DLD1 (cell line): Measurements from ENCODE around the gene ALK.

Experiments used
- in situ Hi-C: cut with HindIII; loops from 2 replicates; pipeline ENCODE4 v1.10.0; 2017; ENCODE audit warnings: low sequenced_read_pairs

The ALK gene

DNA sequence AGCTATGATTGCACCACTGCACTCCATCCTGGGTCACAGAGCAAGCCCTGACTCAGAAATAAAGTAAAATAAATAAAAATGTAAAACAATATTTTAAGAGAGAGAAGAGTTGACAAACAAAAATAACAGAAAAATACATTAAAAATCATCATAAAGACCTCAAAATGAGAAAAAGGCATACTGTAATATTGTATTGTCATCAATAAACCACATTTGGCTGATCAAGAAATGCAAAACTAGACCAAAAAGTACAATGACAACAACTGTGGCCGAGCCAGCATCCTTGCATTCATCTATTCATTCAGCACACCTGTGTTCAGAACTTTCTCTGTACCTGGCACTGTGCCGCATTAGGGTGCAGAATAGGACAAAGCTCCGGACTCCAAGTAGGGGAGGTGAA is 121.8 kb downstream of the ALK start:
- in situ Hi-C loops, result no loop called here

DNA sequence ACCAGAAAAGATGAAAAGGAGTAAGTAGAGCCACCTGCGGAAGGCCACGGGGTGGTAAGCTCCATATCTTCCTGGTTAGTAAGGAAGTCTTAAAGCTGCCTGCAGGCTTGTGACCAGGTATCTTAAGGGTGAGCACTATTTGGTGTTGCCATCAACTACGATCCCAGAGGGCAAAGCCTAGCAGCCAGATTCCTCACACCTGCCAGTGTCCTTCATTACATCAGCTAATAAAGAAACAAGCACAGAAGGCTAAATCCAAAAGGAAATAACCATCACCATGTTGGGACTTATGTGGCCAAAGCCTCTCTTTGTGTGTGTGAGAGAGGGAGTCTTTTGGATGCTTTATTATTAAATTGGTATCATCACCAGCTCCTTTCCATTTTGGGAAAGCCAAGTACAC is 123.5 kb downstream of the ALK start:
- in situ Hi-C loops, result no loop called here

DNA sequence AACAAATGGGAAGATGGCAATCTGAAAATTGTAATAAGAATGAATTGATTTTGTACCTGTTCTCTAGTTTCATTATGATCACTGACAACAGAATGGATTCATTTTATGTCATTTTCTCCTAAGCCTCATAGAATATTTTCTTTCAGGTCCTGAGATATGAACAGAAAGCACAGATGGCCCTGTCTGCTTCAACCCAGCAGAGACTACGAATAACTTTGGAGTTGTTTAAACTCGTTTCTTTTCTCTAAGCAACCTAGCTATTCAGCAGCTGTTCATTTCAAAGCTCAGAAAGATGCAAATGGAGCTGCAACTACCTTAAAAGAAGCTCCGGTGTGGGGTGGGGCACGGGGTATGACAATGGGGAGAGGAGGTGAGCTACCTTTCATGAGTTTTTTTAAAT is 124.9 kb downstream of the ALK start:
- in situ Hi-C loops, result no loop called here

DNA sequence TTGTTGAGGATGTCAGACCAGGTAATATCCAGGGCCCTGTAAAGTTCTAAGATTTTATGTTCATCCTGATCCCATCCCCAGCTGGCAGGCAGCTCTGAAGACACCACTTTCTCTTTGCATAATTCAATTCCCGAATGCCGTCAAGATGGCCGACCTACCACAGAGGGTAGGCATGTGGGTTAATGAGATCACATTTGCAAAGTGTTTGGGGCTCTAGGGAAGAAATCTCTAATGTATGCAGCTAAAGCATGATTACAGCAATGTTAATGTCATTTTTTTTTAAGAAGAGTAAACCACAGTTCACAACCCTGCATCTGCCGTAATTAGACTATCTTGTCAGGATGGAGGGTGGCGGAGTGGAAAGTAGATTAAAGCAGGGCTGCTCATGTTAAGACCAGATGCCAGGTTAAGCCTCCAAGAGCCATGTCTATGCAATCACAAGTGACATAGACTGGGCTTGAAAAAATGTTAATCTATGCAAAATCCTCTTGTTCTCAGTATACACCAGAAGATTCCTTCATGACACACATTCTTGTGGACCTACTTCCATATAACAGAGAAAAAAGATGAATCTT is 131.4 kb downstream of the ALK start:
- in situ Hi-C loops, result no loop called here

DNA sequence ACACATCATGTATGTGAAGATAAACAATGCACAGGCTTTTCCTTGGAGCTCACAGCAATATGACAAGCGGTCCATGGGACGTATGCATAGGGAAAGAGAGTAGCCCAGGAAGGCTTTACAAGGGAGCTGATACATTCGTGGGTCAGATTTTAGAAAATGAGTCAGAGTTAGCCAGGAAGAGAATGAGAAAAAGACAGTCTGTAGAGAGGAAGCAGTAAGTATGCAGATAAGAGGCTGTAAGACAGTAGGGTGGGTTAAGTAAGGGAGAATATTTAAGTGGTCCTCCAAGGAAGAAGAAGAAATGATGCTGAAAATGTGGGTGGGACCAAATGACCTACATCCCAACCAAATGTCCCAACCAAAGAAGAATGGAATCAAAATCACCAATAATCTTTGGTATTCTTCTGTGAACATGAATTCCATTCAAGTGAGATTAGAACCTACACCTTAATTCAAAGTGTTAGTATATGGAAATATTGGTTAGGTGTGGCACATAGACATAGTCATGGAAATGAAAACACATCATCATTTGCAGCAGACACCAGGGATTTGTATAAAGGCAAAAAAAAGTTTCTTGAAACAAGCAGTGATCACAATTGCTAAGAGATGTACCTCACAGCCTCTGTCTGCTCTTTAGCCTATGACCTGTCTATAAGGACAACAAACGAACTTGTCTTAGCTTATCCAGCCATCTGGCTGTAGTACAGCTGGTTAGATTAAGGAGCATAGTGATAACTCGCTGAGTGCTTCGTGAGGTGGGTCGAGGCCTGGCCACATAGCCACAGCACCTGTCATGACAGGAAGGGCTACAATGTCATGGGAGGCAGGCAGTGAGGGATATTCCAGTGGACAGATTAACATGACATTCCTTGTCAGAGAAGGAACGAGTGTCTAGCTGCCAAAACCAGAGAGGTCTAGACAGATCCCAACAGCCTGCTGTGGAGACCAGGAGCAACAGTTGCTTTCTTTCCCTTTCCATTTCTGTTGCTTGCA is 133.6 kb downstream of the ALK start:
- in situ Hi-C loops, result no loop called here

DNA sequence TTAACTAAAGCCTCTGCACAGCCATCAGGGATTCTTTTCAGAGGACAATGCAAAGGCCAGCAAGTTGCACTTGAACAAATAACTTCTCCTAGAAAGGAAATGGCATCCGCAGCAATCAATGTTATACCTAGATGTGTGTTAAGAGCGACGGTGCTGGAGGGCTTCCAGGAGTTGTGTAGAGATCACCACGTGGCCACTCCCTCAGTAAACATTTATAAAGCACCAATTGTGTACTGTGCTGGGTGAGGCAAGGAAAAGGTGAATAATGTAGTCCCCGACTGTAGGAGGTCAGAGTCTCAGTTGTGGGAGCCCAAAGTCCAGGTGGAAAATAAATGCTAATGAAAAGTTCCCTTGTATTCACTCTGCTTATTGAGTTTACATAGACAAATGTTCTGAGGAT is 135.0 kb downstream of the ALK start:
- in situ Hi-C loops, result no loop called here

DNA sequence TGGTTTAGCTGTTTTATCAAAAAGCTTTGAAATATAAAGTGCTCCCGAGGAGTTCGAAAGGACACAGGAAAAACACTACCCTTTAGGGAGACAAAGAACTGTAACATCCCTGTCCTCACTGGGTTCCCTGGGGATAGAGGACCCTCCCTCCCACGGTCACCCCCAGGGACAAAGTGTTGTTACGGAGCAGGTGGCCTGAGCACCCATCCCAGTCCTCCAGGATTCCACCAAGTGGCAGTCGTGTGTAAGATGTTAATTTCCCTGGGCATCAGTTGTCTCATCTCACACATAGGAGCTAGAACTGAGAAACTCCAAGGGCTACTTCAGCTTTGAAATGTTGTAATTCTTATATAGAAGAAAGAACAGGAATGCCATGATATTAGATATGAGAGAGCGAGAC is 137.7 kb downstream of the ALK start:
- in situ Hi-C loops, result no loop called here

DNA sequence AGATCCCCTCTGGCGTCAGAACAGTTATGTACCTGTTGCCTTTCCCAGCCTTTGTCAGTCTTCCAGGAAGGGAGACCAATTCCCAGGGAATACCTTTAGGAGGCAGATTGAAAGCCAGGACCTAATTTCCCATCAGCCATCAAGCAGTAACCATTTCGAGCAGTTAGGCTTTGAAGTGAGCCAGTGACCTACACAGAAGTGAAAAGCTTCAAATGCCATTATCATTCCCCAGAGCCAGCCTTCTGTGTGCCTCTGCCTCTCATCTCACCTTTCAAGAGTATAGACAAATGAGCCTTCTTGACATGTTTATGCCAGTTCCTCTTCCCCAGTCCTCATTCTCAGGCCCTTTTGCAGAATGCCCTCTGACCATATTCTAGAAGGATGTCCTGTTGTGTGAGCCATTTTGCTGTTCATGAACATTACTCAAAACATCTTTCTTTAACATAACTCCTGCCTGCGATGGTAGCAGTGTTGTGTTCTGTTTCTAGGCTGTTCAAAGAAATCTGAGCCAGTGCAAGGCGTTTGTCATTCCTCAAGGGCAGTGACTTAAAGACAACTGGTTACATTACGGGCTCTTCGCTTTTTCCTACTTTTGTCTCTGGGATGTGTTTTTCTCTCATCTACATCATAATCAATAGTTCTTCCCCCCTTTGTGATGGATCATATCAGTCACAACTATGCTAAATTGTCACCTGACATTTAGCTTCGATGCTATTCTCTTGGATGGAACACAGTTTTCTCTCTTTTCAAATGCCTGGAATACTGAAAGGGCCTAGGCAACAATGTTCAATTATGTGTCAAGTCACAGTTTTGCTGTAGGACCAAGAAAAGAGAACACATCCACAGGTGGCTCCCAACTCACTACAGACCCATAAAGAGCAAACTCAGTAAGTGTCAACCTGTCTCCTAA is 138.6 kb downstream of the ALK start:
- in situ Hi-C loops, result no loop called here

DNA sequence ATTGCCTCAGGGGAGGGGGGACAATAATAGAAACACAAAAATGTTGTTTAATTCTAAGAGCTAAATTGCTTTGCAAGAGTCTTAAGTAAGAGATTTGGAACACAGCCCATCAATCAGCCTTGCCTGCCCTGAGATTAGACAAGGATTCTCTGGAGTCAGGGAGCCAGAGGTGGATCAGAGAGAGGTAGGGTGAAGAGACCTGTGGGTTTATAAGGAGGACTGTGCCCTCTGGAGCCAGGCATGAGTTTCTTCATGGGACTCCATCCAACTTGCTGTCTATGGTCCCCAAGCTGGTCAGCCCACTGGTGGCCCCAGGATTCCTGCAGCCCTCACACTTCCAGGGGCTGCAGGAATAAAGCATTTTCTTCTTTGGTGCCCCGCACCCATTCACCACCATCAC is 139.3 kb downstream of the ALK start:
- in situ Hi-C loops, result no loop called here

DNA sequence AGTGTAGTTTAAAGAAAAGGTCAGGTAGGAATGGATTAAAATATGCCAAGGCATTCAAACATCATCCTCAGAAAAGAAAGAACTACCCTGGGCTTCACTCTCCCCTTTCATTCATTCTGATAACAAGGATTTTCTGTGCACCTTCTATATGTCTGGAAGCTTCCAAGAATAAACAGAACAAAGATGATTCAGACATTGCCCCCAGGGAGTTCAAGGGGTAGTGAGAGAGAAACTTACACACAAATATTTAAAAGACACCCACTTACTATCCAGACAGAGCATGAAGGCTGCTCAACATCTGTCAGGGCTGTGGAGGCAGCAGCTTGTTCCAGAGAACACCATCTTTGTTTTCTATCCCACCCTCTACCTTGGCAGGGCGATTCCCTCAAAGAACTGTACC is 140.5 kb downstream of the ALK start:
- in situ Hi-C loops, result no loop called here

DNA sequence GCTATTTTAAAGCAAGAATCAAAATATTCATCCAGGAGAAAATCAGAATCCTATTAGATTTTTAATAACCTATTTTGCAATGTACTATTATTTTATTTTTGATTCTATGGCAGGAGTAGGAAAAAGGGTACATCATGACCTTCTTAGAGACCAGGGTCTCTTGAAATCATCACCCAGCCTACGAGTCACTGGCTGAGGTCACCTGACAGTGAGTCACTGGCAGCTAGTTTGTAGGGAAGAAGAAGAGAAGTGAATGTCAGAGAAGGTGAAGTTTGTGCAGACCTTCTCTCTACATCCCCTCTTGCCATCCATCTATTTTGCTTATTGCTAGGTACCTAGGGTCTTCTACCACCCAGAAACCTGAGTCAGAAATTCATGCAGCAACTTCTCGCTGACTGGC is 144.2 kb downstream of the ALK start:
- in situ Hi-C loops, result no loop called here

DNA sequence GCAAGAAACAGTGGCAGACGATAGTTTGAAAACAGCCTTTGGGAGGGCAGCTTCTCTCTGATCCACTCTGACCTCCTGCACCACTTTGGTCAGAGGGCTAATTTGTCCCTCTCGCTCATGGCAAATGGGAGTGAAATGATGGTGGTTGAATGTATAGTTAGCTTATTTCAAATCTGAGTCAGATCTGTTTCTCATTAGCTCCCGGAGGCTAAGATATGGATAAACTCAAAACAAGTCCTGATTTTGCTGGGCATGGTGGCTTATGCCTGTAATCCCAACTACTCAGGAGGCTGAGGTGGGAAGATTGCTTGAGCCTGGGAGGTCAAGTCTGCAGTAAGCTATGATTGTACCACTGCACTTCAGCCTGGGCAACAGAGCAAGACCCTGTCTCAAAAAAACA is 145.0 kb downstream of the ALK start:
- in situ Hi-C loops, result no loop called here

DNA sequence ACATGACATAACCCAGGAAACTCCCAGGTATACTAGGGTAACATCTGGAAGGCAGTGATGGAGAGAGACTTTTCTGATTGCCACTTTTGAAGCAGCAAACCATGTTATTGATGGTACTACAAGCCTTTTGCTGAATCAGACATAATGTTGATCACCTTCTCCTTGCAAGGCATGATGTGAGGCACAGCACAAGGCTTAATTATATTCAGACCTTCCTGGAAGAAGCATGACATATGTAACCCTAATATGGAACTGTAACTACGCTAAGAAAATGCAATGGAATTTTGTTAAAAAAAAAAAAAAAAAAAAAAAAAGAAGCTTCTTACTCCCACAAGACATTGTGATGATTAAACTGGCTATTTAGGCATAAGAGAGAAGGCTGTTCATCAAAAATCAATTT is 145.4 kb downstream of the ALK start:
- in situ Hi-C loops, result no loop called here

DNA sequence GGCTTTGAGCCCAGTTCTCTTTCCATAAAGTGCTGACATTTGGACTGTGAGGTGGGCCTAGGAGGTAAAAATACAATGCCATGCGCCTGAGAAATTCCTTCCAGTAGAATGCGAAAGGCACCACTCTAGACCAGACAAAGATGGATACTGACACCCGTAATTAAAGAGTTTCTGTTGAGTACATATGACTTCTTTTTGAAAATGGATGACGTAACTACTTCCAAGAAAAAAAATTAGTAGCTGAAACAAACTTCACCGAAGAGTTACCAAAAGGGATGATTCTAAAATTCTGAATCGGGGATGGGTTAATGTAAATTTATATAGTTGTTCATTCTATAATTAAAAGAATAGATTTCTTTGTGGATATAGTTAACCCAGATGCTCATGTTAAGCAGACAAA is 146.8 kb downstream of the ALK start:
- in situ Hi-C loops, result no loop called here

DNA sequence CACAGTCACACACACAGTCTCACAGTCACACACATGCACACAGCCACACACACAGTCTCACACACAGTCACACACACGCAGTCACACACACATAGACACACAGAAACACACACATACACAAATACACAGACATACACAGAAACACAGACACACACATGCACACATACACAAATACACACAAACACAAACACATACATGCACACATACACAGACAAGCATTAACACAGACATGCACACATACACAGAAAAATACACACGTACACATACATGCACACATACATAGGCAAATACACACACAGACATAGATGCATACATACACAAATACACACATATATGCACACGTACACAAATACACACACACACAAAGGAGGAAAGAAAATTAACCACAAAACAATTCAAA is 150.5 kb downstream of the ALK start:
- in situ Hi-C loops, result no loop called here

DNA sequence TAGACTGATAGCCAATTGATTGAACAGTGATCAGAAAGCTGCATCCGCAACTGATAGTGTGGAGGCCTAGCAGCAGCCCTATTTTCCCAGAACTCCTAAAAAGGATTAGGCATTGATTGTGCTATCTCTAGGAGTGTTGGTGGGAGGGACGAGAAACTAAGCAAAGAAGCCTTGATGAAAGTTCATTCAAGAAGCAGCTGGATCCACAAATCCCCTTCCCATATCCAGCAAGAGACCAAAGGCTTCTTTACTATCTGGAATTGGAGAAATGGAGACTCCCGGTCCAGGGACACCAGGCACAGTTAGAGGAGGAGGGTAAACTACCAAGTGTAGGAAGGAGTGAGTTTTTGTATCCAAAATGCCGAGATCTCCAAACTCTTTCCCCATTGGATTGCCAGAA is 151.5 kb downstream of the ALK start:
- in situ Hi-C loops, result no loop called here

DNA sequence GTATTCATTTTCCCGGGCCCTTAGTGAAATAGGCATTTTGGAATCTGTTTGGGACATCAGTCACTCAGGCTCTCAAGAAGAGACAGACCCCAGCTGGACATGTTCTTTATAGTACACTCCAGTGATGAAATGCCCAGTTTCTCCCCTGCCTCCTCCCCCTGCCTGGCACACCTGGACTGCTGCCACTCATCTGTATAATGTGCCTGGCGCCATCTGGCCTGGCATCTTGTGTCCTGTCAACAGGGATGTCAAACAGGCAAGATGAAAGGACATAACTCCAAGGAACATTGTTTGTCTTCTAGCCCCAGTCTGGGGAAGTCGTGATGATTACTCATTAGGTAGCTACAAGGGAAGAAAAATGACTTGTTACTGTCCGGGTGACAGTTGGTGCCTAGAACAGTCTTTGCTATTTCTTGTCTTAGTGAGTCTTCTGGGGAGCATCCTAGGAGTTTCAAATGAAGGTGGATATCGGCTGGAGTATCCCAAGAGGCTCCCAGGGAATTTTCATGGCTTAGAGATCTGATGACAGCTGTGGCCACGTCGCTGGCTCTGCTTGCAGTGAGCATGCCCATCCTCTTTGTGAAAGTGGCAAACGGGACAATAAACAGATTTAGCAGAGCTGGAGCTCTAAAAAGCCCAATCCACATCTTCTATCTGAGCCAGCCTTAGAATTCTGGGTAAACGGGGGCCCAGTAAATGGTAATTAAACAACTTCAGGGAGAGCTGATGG is 153.6 kb downstream of the ALK start:
- in situ Hi-C loops, result no loop called here

DNA sequence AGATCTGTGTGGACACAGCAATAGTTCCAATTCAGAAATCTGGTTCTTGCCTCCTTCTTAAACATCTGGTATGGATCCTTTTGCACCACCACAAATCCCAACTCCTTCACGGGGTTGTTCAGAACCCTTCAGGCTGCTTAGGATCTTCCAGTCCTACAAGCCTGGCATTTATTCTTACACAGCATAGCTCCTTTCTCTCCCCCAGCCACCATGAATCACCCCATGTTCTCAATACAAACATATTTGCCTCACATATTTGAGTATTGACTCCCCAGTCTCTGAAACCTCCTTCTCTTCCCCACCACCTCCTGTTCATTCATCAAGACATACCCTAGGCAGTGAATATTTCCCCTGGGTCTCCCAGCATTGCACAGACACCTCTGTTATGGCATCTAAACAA is 155.2 kb downstream of the ALK start:
- in situ Hi-C loops, result no loop called here

DNA sequence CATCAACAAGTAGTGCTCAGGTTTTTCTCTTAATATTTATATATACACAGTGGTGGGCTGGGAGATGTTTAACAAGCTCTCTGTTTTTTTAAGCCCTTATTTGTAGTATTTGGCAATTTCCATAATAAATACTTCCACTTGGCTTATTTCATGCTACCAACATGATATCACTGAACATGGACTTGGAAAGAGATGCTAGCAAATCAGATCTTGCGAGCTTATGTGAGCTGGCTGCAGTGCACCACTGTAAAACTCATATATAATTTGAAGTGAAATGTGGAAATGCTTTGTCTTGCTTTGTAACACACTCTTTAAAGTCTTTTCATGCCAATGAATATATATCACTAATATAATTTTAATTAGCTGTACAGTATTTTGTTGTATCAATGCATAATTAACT is 155.7 kb downstream of the ALK start:
- in situ Hi-C loops, result no loop called here

DNA sequence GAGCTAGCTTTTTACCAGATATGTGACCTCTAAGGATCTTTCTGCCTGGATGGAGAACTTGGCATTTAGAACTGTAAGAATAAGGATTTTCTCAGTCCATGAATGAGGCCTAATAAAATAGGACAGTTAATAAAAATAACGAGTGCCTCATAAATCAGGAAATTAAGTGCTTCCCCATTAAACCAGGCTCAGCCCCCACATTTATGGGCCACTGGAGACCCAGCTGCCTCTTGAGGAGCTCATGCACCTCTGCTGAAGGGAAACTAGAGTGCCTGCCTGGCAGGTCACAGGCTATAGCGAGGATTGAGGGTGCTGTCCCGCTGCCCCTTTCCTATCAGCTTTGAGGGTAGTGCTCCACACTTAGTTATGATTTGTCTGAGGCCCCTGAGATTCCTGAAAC is 158.0 kb downstream of the ALK start:
- in situ Hi-C loops, result no loop called here

DNA sequence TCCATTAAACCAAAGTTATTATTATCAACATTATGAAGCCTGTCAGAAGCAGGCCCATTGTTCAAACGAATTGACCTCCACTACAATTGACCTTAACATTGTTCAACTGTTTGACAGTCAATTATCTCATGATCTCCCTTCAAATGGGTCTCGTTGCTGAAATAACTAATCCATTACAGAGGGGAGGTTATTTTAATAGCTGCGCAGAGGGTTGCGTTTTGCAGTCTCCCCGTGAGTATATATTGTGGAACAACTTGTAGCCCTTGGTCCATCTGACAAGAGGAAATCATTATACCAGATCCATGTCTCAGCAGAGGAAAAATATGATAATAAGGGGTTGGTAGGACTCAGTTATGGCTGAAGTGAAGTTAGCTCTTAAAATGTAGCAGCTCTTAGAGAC is 159.1 kb downstream of the ALK start:
- in situ Hi-C loops, result no loop called here
